ENCODE data around the gene SYCP2L.
"Not testable (repeated sequence)": the region's sequence is repeated elsewhere in the genome, so short reads cannot be mapped to it uniquely, and the experiment has no call there.

Gene SYCP2L

GRCh38 chr6:10886691-10887502, at the start of gene SYCP2L:
Gene SYCP2L, plus strand, starts transcription at chr6:10887052. Its CDS starts 75 bp downstream, at chr6:10887127.
- DNase-seq (ENCODE audit: low read depth): no peak

GRCh38 chr6:10837622-10837994, 49.2 kb upstream of the SYCP2L start:
- DNase-seq (ENCODE audit: low read depth): no peak

GRCh38 chr6:10837995-10838793, 48.7 kb upstream of the SYCP2L start, which contains the start of gene MAK:
Gene MAK, minus strand, starts transcription at chr6:10838539. Its CDS starts 7,891 bp downstream, at chr6:10830648.
- peak; percentile 58 for DNase-seq (ENCODE audit: low read depth)

GRCh38 chr6:10838794-10839333, 48.0 kb upstream of the SYCP2L start:
- DNase-seq (ENCODE audit: low read depth): no peak

- DNase-seq (ENCODE audit: low read depth): no peak
These were observed 43.3 kb upstream of the SYCP2L start for GRCh38 chr6:10843554-10843953.

- DNase-seq (ENCODE audit: low read depth): no peak
These were observed 39.2 kb upstream of the SYCP2L start for GRCh38 chr6:10847684-10848083.

- no peak for DNase-seq (ENCODE audit: low read depth)
These were observed 37.0 kb upstream of the SYCP2L start for GRCh38 chr6:10849901-10850300.

- DNase-seq (ENCODE audit: low read depth): no peak
These were observed 36.1 kb upstream of the SYCP2L start for GRCh38 chr6:10850728-10851127.

- DNase-seq (ENCODE audit: low read depth): no peak
These were observed 34.4 kb upstream of the SYCP2L start for GRCh38 chr6:10852361-10852960.

- DNase-seq (ENCODE audit: low read depth): not testable (repeated sequence)
These were observed 33.0 kb upstream of the SYCP2L start for GRCh38 chr6:10853849-10854300.

GRCh38 chr6:10854922-10855632, 31.8 kb upstream of the SYCP2L start:
- DNase-seq (ENCODE audit: low read depth): no peak

GRCh38 chr6:10857259-10857658, 29.6 kb upstream of the SYCP2L start:
- no peak for DNase-seq (ENCODE audit: low read depth)

GRCh38 chr6:10861086-10861485, 25.8 kb upstream of the SYCP2L start:
- DNase-seq (ENCODE audit: low read depth): no peak

GRCh38 chr6:10862361-10862760, 24.5 kb upstream of the SYCP2L start:
- DNase-seq (ENCODE audit: low read depth): no peak

- not testable (repeated sequence) for DNase-seq (ENCODE audit: low read depth)
These were observed 23.8 kb upstream of the SYCP2L start for GRCh38 chr6:10863031-10863430.

- not testable (repeated sequence) for DNase-seq (ENCODE audit: low read depth)
These were observed 20.1 kb upstream of the SYCP2L start for GRCh38 chr6:10866709-10867108.

- no peak for DNase-seq (ENCODE audit: low read depth)
These were observed 18.9 kb upstream of the SYCP2L start for GRCh38 chr6:10867952-10868351.

- no peak for DNase-seq (ENCODE audit: low read depth)
These were observed 13.5 kb upstream of the SYCP2L start for GRCh38 chr6:10873374-10873773.

GRCh38 chr6:10874207-10874606, 12.6 kb upstream of the SYCP2L start:
- no peak for DNase-seq (ENCODE audit: low read depth)

- DNase-seq (ENCODE audit: low read depth): no peak
These were observed 11.8 kb upstream of the SYCP2L start for GRCh38 chr6:10875026-10875425.

GRCh38 chr6:10877012-10877411, 9.8 kb upstream of the SYCP2L start:
- DNase-seq (ENCODE audit: low read depth): no peak

- no peak for DNase-seq (ENCODE audit: low read depth)
These were observed 9.0 kb upstream of the SYCP2L start for GRCh38 chr6:10877871-10878270.

Measured in stimulated activated CD8-positive, alpha-beta memory T cell treated with anti-CD3 and anti-CD28 coated beads, Interleukin-7, amount 100 ng/mL, for 24 hours (primary cell).